HCT116 (cell line): ENCODE results near the gene TM4SF20. TPM values are rescaled to one million over a fixed set of nuclear protein-coding genes. Genes with fewer than 3 reads are reported as not detected.
"Not testable (repeated sequence)": the region's sequence is repeated elsewhere in the genome, so short reads cannot be mapped to it uniquely, and the experiment has no call there.

Source experiments
- ATAC-seq: fragments of 200-7000 bp; cut with Tn5 transposase; 2 replicates; pipeline ENCODE4 v1.9.1; 2020; ENCODE audit warnings: mild to moderate bottlenecking, moderate library complexity
- BruUV-seq: library from RNA; stranded (reverse); fragments of 400-500 nt; replicated peaks from 2 replicates; lab custom pipeline; 2021; lab: Mats Ljungman, UMichigan
- CTCF ChIA-PET: fragments of 300-600 bp; sonication (Branson Sonifier 250); formaldehyde crosslinking; loops from one replicate; lab custom pipeline; 2021; ENCODE audit warnings: antibody characterized with exemption; lab: Charles Lee
- POLR2A ChIA-PET: fragments of 300-600, 350-600 bp; sonication (Branson Sonifier 250); formaldehyde crosslinking; loops from one replicate; lab custom pipeline; 2021; ENCODE audit warnings: antibody characterized with exemption; lab: Charles Lee
- RAD21 ChIA-PET, 2 experiments: fragments of 300-600 bp; sonication (Branson Sonifier 250); formaldehyde crosslinking; loops; one replicate each; lab custom pipeline; 2023; ENCODE audit warnings: low total read pairs in 2 of 2; ENCODE audit not compliant: uncharacterized antibody in 2 of 2, unreplicated experiment in 2 of 2, low non-redundant PET in 1 of 2; lab: Charles Lee
- DNase-seq: peaks from one replicate; pipeline ENCODE4 v3.0.0-alpha.2; 2010; ENCODE audit warnings: low read depth, low spot score
- H2AFZ ChIP-seq: fragments of 200-600 bp; shearing (Covaris generic), sonication (generic); 2 replicates; pipeline ENCODE4 v1.6.1; 2017; ENCODE audit warnings: low read depth, mixed run types, mixed read lengths, antibody characterized with exemption, low read length; ENCODE audit not compliant: poor library complexity, severe bottlenecking
- H3K27ac ChIP-seq: 2 replicates; pipeline ENCODE4 v1.5.1; 2012; ENCODE audit warnings: low read depth, low read length
- H3K27me3 ChIP-seq: fragments of 200-600 bp; sonication (generic); 2 replicates; pipeline ENCODE4 v1.6.1; 2016; ENCODE audit warnings: mixed run types, low read length, mixed read lengths; ENCODE audit not compliant: insufficient read depth
- H3K36me3 ChIP-seq, 2 experiments: fragments of 200-500 bp in 1 of 2; fragments of 200-600 bp in 1 of 2; sonication (Bioruptor generic) in 1 of 2; sonication (generic) in 1 of 2; 2 replicates each; pipeline versions ENCODE4 v1.5.1 to v1.6.1; 2014 to 2016; ENCODE audit warnings: low read length in 2 of 2, inconsistent platforms in 1 of 2, mixed read lengths in 1 of 2, mixed run types in 1 of 2; ENCODE audit not compliant: insufficient read depth in 2 of 2, control insufficient read depth in 1 of 2
- H3K4me1 ChIP-seq, 2 experiments: fragments of 200-600 bp in 1 of 2; sonication (generic) in 1 of 2; 2 replicates each; pipeline versions ENCODE4 v1.5.1 to v1.6.1; 2012 to 2017; ENCODE audit warnings: low read length in 2 of 2, inconsistent platforms in 1 of 2, mild to moderate bottlenecking in 1 of 2, mixed read lengths in 1 of 2, mixed run types in 1 of 2, moderate library complexity in 1 of 2; ENCODE audit not compliant: insufficient read depth in 2 of 2, control insufficient read depth in 1 of 2
- H3K4me2 ChIP-seq: fragments of 200-600 bp; sonication (generic); 2 replicates; pipeline ENCODE4 v1.6.1; 2017; ENCODE audit warnings: mixed run types, low read length, mixed read lengths
- H3K4me3 ChIP-seq, 2 experiments: fragments of 200-600 bp in 1 of 2; sonication (generic) in 1 of 2; replicated peaks in 1 of 2; 2 replicates each; pipeline ENCODE4 v1.5.1; 2011 to 2016; ENCODE audit warnings: low read length in 2 of 2, control low read depth in 1 of 2, low read depth in 1 of 2, mild to moderate bottlenecking in 1 of 2, mixed read lengths in 1 of 2, mixed run types in 1 of 2
- H3K79me2 ChIP-seq: fragments of 200-600 bp; sonication (generic); 2 replicates; pipeline ENCODE4 v1.6.1; 2017; ENCODE audit warnings: mild to moderate bottlenecking, mixed run types, low read length, moderate library complexity, mixed read lengths; ENCODE audit not compliant: insufficient read depth
- H3K9ac ChIP-seq: fragments of 200-600 bp; sonication (generic); 2 replicates; pipeline ENCODE4 v1.6.1; 2016; ENCODE audit warnings: low read length, mixed read lengths
- H3K9me2 ChIP-seq: fragments of 200-600 bp; sonication (generic), shearing (Covaris generic); 2 replicates; pipeline ENCODE4 v1.6.1; 2017; ENCODE audit warnings: mixed run types, mild to moderate bottlenecking, moderate library complexity; ENCODE audit not compliant: insufficient read depth
- H3K9me3 ChIP-seq, 2 experiments: fragments of 200-500 bp in 1 of 2; fragments of 200-600 bp in 1 of 2; sonication (Bioruptor generic) in 1 of 2; sonication (generic) in 1 of 2; 2 replicates each; pipeline ENCODE4 v1.6.1; 2014 to 2017; ENCODE audit warnings: low read length in 2 of 2, mixed read lengths in 2 of 2, inconsistent platforms in 1 of 2, low read depth in 1 of 2, mild to moderate bottlenecking in 1 of 2, mixed run types in 1 of 2, moderate library complexity in 1 of 2; ENCODE audit not compliant: control insufficient read depth in 1 of 2, insufficient read depth in 1 of 2
- H4K20me1 ChIP-seq: fragments of 200-600 bp; sonication (generic), shearing (Covaris generic); 2 replicates; pipeline ENCODE4 v1.6.1; 2017; ENCODE audit warnings: mixed run types, mild to moderate bottlenecking, moderate library complexity; ENCODE audit not compliant: insufficient read depth
- ATF3 ChIP-seq: IDR thresholded peaks from 2 replicates; pipeline ENCODE4 v1.6.1; 2012
- CEBPB ChIP-seq: IDR thresholded peaks from 2 replicates; pipeline ENCODE4 v1.6.1; 2012; ENCODE audit warnings: low read depth
- EGR1 ChIP-seq: IDR thresholded peaks from 2 replicates; pipeline ENCODE4 v1.6.1; 2012; ENCODE audit warnings: low read depth
- ELF1 ChIP-seq: IDR thresholded peaks from 2 replicates; pipeline ENCODE4 v1.6.1; 2012; ENCODE audit warnings: low read depth, borderline replicate concordance
- EZH2phosphoT487 ChIP-seq: fragments of 200-600 bp; IDR thresholded peaks from 2 replicates; pipeline ENCODE4 v1.6.1; 2018; ENCODE audit warnings: antibody characterized with exemption, borderline replicate concordance
- FOSL1 ChIP-seq: IDR thresholded peaks from 2 replicates; pipeline ENCODE4 v1.6.1; 2012; ENCODE audit warnings: low read depth
- POLR2A ChIP-seq: IDR thresholded peaks from 2 replicates; pipeline ENCODE4 v1.7.0; 2011; ENCODE audit warnings: borderline replicate concordance; ENCODE audit not compliant: insufficient read depth, insufficient read length; ENCODE audit errors: extremely low read depth
- POLR2AphosphoS5 ChIP-seq: IDR thresholded peaks from 2 replicates; pipeline ENCODE4 v1.6.1; 2011; ENCODE audit warnings: mild to moderate bottlenecking, low read depth, low read length, moderate library complexity
- RAD21 ChIP-seq: IDR thresholded peaks from 2 replicates; pipeline ENCODE4 v1.6.1; 2012; ENCODE audit warnings: low read depth, mild to moderate bottlenecking
- SIN3A ChIP-seq: IDR thresholded peaks from 2 replicates; pipeline ENCODE4 v1.6.1; 2012; ENCODE audit warnings: low read depth
- SRF ChIP-seq: IDR thresholded peaks from 2 replicates; pipeline ENCODE4 v1.6.1; 2012; ENCODE audit warnings: low read depth
- ZBTB33 ChIP-seq: IDR thresholded peaks from 2 replicates; pipeline ENCODE4 v1.6.1; 2011; ENCODE audit warnings: mild to moderate bottlenecking, low read length, moderate library complexity; ENCODE audit not compliant: insufficient replicate concordance; ENCODE audit errors: extremely low read depth
- ZFX ChIP-seq: fragments of 450-650 bp; IDR thresholded peaks from 2 replicates; pipeline ENCODE4 v1.6.1; 2017
- ZNF274 ChIP-seq: fragments of 200-500 bp; sonication (Bioruptor generic); IDR thresholded peaks from 2 replicates; pipeline ENCODE4 v1.6.1; 2014; ENCODE audit warnings: mild to moderate bottlenecking, low read depth, low read length, inconsistent platforms
- intact Hi-C: fragments of 100-400 bp; cut with micrococcal nuclease; formaldehyde crosslinking; loops from 2 replicates; pipeline ENCODE4 v1.10.0; 2022
- total RNA-seq: library from RNA; stranded (reverse); gene quantifications from one replicate; pipeline ENCODE4 v1.2.1, GENCODE V29; 2021; ENCODE audit not compliant: unreplicated experiment
- TF ChIP-seq, protein P1 (sequence below): IDR thresholded peaks from 2 replicates; pipeline ENCODE4 v1.6.1; 2012; ENCODE audit warnings: low read depth

The TM4SF20 gene
- total RNA-seq, 1 experiment from 2014 or later, result not detected

DNA sequence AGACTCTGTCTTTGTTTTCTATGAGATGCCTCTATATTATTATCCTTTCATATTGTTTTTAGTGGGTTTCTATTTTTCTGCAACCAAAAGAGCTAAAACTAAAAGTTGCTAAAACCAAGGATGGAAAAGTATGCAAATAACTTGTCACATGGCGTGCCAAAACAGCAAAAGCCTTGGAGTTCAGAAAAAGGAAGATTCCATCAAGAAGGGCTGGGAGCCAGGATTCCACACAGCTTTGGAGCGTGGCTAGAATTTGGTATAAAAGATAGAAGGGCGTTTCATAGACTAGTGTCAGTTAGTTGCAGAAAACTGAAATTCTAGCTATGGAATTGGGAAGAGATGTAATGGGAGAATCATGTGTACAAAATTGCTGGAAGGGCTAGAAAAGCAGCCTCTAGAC lies 4.6 kb upstream of the TM4SF20 start:
- intact Hi-C loops, result no loop called here
- no peaks in the 10 kb centered on the region for H4K20me1 ChIP-seq
- no peak overlapping the region for H3K9ac ChIP-seq
- no TSS peak for BruUV-seq
- H3K9me2 ChIP-seq, result no peaks in the 10 kb centered on the region
- no peaks in the 10 kb centered on the region for H3K9me3 ChIP-seq
- no peak overlapping the region for H3K27ac ChIP-seq
- ChIA-PET CTCF (no interaction called here), RAD21 (no interaction called here), POLR2A (no interaction called here)
- no peak for DNase-seq
- H2AFZ ChIP-seq, result no peak overlapping the region
- TF ChIP-seq POLR2A (no peak), CEBPB (no peak), ZNF274 (no peak), POLR2AphosphoS5 (no peak), ZFX (no peak), ZBTB33 (no peak), ATF3 (no peak), RAD21 (no peak), EGR1 (no peak), FOSL1 (no peak), SIN3A (no peak), ELF1 (no peak), SRF (no peak), EZH2phosphoT487 (no peak)
- TF ChIP-seq, protein P1, sequence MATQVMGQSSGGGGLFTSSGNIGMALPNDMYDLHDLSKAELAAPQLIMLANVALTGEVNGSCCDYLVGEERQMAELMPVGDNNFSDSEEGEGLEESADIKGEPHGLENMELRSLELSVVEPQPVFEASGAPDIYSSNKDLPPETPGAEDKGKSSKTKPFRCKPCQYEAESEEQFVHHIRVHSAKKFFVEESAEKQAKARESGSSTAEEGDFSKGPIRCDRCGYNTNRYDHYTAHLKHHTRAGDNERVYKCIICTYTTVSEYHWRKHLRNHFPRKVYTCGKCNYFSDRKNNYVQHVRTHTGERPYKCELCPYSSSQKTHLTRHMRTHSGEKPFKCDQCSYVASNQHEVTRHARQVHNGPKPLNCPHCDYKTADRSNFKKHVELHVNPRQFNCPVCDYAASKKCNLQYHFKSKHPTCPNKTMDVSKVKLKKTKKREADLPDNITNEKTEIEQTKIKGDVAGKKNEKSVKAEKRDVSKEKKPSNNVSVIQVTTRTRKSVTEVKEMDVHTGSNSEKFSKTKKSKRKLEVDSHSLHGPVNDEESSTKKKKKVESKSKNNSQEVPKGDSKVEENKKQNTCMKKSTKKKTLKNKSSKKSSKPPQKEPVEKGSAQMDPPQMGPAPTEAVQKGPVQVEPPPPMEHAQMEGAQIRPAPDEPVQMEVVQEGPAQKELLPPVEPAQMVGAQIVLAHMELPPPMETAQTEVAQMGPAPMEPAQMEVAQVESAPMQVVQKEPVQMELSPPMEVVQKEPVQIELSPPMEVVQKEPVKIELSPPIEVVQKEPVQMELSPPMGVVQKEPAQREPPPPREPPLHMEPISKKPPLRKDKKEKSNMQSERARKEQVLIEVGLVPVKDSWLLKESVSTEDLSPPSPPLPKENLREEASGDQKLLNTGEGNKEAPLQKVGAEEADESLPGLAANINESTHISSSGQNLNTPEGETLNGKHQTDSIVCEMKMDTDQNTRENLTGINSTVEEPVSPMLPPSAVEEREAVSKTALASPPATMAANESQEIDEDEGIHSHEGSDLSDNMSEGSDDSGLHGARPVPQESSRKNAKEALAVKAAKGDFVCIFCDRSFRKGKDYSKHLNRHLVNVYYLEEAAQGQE, result no peak
- no peaks in the 10 kb centered on the region for H3K79me2 ChIP-seq
- no peak overlapping the region for H3K4me2 ChIP-seq
- H3K4me3 ChIP-seq, result no peak overlapping the region
- H3K4me1 ChIP-seq, result no peaks in the 10 kb centered on the region
- H3K36me3 ChIP-seq, result no peaks in the 10 kb centered on the region
- ATAC-seq, result no peak
- no peaks in the 10 kb centered on the region for H3K27me3 ChIP-seq

DNA sequence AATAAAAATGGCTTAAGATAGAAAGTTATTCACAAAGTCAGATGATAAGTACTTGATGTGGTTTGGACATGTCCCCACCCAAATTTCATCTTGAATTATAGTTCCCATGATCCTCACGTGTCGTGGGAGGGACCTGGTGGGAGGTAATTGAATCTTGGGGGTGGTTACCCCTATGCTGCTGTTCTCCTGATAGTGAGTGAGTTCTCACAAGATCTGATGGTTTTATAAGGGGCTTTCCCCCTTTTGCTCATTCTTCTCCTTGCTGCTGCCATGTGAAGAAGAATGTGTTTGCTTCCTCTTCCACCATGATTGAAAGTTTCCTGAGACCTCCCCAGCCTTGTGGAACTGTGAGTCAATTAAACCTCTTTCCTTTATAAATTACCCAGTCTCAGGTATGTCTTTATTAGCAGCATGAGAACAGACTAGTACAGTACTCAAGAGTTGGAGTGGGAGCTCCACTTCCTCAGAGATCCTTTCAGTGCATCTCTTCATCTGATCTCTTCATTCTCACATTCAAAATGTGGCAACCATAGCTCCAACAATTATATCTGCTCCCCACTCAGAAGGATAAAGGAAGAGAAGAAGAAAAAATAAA lies 3.2 kb upstream of the TM4SF20 start:
- H3K27me3 ChIP-seq, H3K4me1 ChIP-seq, H2AFZ ChIP-seq, intact Hi-C loops, H3K27ac ChIP-seq, H3K4me2 ChIP-seq, H3K36me3 ChIP-seq, H3K9me3 ChIP-seq, H3K4me3 ChIP-seq, H3K9me2 ChIP-seq, H3K79me2 ChIP-seq, ATAC-seq, DNase-seq, CTCF ChIA-PET, H3K9ac ChIP-seq, POLR2A ChIA-PET, BruUV-seq, RAD21 ChIA-PET, H4K20me1 ChIP-seq: not testable (repeated sequence)
